NCI-H446 treated with DMSO at 0.1 percent for 48 hours (cell line): Measurements from ENCODE around the gene HIVEP3.
"Not testable (repeated sequence)": the region's sequence is repeated elsewhere in the genome, so short reads cannot be mapped to it uniquely, and the experiment has no call there.

Source experiments
- DNase-seq: peaks from one replicate; lab custom pipeline; 2025; lab: John Stamatoyannopoulos, UW

Gene HIVEP3

GRCh38 chr1:41711581-41711980 lies 207.1 kb downstream of the HIVEP3 start:
- DNase-seq, result no peak

- no peak for DNase-seq
Measured at GRCh38 chr1:41710980-41711379, 207.7 kb downstream of the HIVEP3 start.

- DNase-seq, result no peak
Measured at GRCh38 chr1:41709873-41710272, 208.8 kb downstream of the HIVEP3 start.

GRCh38 chr1:41709331-41709730 lies 209.4 kb downstream of the HIVEP3 start:
- DNase-seq, result no peak

- DNase-seq, result no peak
Measured at GRCh38 chr1:41708332-41708731, 210.4 kb downstream of the HIVEP3 start.

GRCh38 chr1:41707793-41708192 lies 210.9 kb downstream of the HIVEP3 start:
- no peak for DNase-seq

- no peak for DNase-seq
Measured at GRCh38 chr1:41705798-41706197, 212.9 kb downstream of the HIVEP3 start.

- no peak for DNase-seq
Measured at GRCh38 chr1:41704196-41704595, 214.5 kb downstream of the HIVEP3 start.

GRCh38 chr1:41702771-41703170 lies 216.0 kb downstream of the HIVEP3 start:
- DNase-seq, result no peak

GRCh38 chr1:41700986-41701535 lies 217.7 kb downstream of the HIVEP3 start:
- DNase-seq, result no peak

- no peak for DNase-seq
Measured at GRCh38 chr1:41700581-41700980, 218.1 kb downstream of the HIVEP3 start.

- DNase-seq, result no peak
Measured at GRCh38 chr1:41699861-41700248, 218.9 kb downstream of the HIVEP3 start.

- no peak for DNase-seq
Measured at GRCh38 chr1:41698916-41699860, 219.5 kb downstream of the HIVEP3 start.

- no peak for DNase-seq
Measured at GRCh38 chr1:41696381-41696780, 222.3 kb downstream of the HIVEP3 start.

GRCh38 chr1:41695118-41695745 lies 223.5 kb downstream of the HIVEP3 start:
- no peak for DNase-seq

- DNase-seq, result not testable (repeated sequence)
Measured at GRCh38 chr1:41691966-41692365, 226.8 kb downstream of the HIVEP3 start.

GRCh38 chr1:41691424-41691823 lies 227.3 kb downstream of the HIVEP3 start:
- DNase-seq, result no peak

GRCh38 chr1:41690331-41690730 lies 228.4 kb downstream of the HIVEP3 start:
- no peak for DNase-seq

GRCh38 chr1:41689558-41689981 lies 229.2 kb downstream of the HIVEP3 start:
- DNase-seq, result no peak

- DNase-seq, result no peak
Measured at GRCh38 chr1:41689139-41689538, 229.6 kb downstream of the HIVEP3 start.

GRCh38 chr1:41687007-41687406 lies 231.7 kb downstream of the HIVEP3 start:
- no peak for DNase-seq

- no peak for DNase-seq
Measured at GRCh38 chr1:41683681-41684500, 234.8 kb downstream of the HIVEP3 start.
